Endodermal cell (in vitro differentiated cells): ENCODE results near the gene TLE5. TPM values are rescaled to one million over a fixed set of nuclear protein-coding genes. Genes with fewer than 3 reads are reported as not detected.
A peak's percentile ranks its signal among the peaks of the same experiment; 100 is the strongest.

Experiments
- DNase-seq: peaks from one replicate; pipeline ENCODE4 v3.0.0-alpha.2; 2017
- H3K27ac ChIP-seq: 2 replicates; pipeline ENCODE4 v1.5.1; 2013; ENCODE audit warnings: mild to moderate bottlenecking, low read depth, low read length, moderate library complexity
- H3K27me3 ChIP-seq: 2 replicates; pipeline ENCODE4 v1.6.1; 2013; ENCODE audit warnings: mild to moderate bottlenecking, low read length, moderate library complexity; ENCODE audit not compliant: insufficient read depth, control insufficient read depth, poor library complexity, severe bottlenecking
- H3K36me3 ChIP-seq: 2 replicates; pipeline ENCODE4 v1.7.0; 2013; ENCODE audit warnings: mild to moderate bottlenecking, low read length, moderate library complexity; ENCODE audit not compliant: control insufficient read depth, insufficient read depth
- H3K4me1 ChIP-seq: one replicate; pipeline ENCODE4 v1.7.0; 2013; ENCODE audit warnings: low read length; ENCODE audit not compliant: control insufficient read depth, insufficient read depth
- H3K4me3 ChIP-seq: 2 replicates; pipeline ENCODE4 v1.5.1; 2013; ENCODE audit warnings: mild to moderate bottlenecking, low read length, moderate library complexity
- H3K9ac ChIP-seq: 2 replicates; pipeline ENCODE4 v1.6.1; 2013; ENCODE audit warnings: mild to moderate bottlenecking, low read length, moderate library complexity; ENCODE audit not compliant: poor library complexity, severe bottlenecking; ENCODE audit errors: extremely low read depth
- H3K9me3 ChIP-seq: 2 replicates; pipeline ENCODE4 v1.6.1; 2013; ENCODE audit warnings: mild to moderate bottlenecking, low read length, moderate library complexity; ENCODE audit not compliant: control insufficient read depth
- H3K27ac Mint-ChIP-seq: 2 replicates; pipeline ENCODE4 v1.8.0; 2020; ENCODE audit warnings: mixed read lengths
- H3K27me3 Mint-ChIP-seq: 2 replicates; pipeline ENCODE4 v1.8.0; 2021; ENCODE audit warnings: mild to moderate bottlenecking, mixed read lengths; ENCODE audit not compliant: insufficient read depth
- H3K36me3 Mint-ChIP-seq: 2 replicates; pipeline ENCODE4 v1.8.0; 2020; ENCODE audit warnings: low read depth, mixed read lengths
- H3K4me1 Mint-ChIP-seq: 2 replicates; pipeline ENCODE4 v1.8.0; 2020; ENCODE audit warnings: mixed read lengths
- H3K4me3 Mint-ChIP-seq: 2 replicates; pipeline ENCODE4 v1.8.0; 2020; ENCODE audit warnings: mild to moderate bottlenecking, moderate library complexity, mixed read lengths
- H3K9me3 Mint-ChIP-seq: 2 replicates; pipeline ENCODE4 v1.8.0; 2020; ENCODE audit warnings: mild to moderate bottlenecking, mixed read lengths
- CTCF ChIP-seq: fragments of 200-600 bp; sonication (generic); conservative IDR thresholded peaks from 2 replicates; pipeline ENCODE4 v1.5.0; 2021; ENCODE audit warnings: antibody characterized with exemption, mild to moderate bottlenecking
- WGBS, 2 experiments: methylation state at CpG; one replicate each; pipeline versions ENCODE4 v1.1.5 to v1.1.7; 2013; ENCODE audit warnings: missing lambda C conversion rate in 2 of 2, mixed read lengths in 1 of 2; ENCODE audit not compliant: insufficient coverage in 1 of 2, insufficient read length in 1 of 2; 5-methylcytosine and 5-hydroxymethylcytosine counted together
- total RNA-seq, 2 donors: library from RNA; stranded (reverse); fragmentation: NEBNext Ultra II Directional in 1 of 2; extraction: Animal tissue kit (Norgen Biotek cat#: 25700) in 1 of 2; gene quantifications; 2 replicates in 1 of 2; 3 replicates in 1 of 2; pipeline ENCODE4 v1.2.1, GENCODE V29; 2021

The TLE5 gene
- total RNA-seq, 2 donors from 2014 or later, result 488 to 575 TPM

GRCh38 chr19:3056417-3057088 is 5.7 kb downstream of the TLE5 start:
- Mint-ChIP-seq H3K4me1 (peaks cover 32% of the 10 kb centered on the region), H3K36me3 (peaks cover 55% of the 10 kb centered on the region), H3K27ac (peak overlapping the region; percentile 86), H3K4me3 (no peak overlapping the region), H3K9me3 (no peaks in the 10 kb centered on the region), H3K27me3 (no peaks in the 10 kb centered on the region)
- Histone ChIP-seq H3K9ac (peak overlapping the region; percentile 59), H3K36me3 (peaks cover 66% of the 10 kb centered on the region), H3K9me3 (no peaks in the 10 kb centered on the region), H3K27me3 (no peaks in the 10 kb centered on the region), H3K27ac (peak overlapping the region; percentile 55), H3K4me1 (peaks cover 13% of the 10 kb centered on the region), H3K4me3 (peak overlapping the region; percentile 64)
- peak; percentile 86 for DNase-seq
- no peak for TF ChIP-seq CTCF
- 23 to 33% methylated on average over 4 to 10 of the region's 10 CpGs for WGBS, 2 experiments

GRCh38 chr19:3055741-3056416 is 6.4 kb downstream of the TLE5 start:
- Mint-ChIP-seq H3K27me3 (no peaks in the 10 kb centered on the region), H3K4me3 (no peak overlapping the region), H3K27ac (no peak overlapping the region), H3K9me3 (no peaks in the 10 kb centered on the region), H3K36me3 (peaks cover 53% of the 10 kb centered on the region), H3K4me1 (peaks cover 30% of the 10 kb centered on the region)
- 44 to 72% methylated on average over 7 to 31 of the region's 31 CpGs for WGBS, 2 experiments
- Histone ChIP-seq H3K4me3 (no peak overlapping the region), H3K27ac (no peak overlapping the region), H3K9me3 (no peaks in the 10 kb centered on the region), H3K36me3 (peaks cover 64% of the 10 kb centered on the region), H3K27me3 (no peaks in the 10 kb centered on the region), H3K4me1 (peaks cover 13% of the 10 kb centered on the region), H3K9ac (peak overlapping the region; percentile 38)
- peak; percentile 80 for DNase-seq
- TF ChIP-seq CTCF, result no peak

- H3K27me3 Mint-ChIP-seq, result peaks cover 1% of the 10 kb centered on the region
- no peaks in the 10 kb centered on the region for H3K9me3 Mint-ChIP-seq
- 89 to 91% methylated on average over 5 to 19 of the region's 20 CpGs for WGBS, 2 experiments
- Histone ChIP-seq H3K4me1 (peaks cover 13% of the 10 kb centered on the region), H3K9me3 (no peaks in the 10 kb centered on the region), H3K36me3 (peaks cover 57% of the 10 kb centered on the region), H3K27ac (no peak overlapping the region), H3K9ac (no peak overlapping the region), H3K4me3 (no peak overlapping the region), H3K27me3 (no peaks in the 10 kb centered on the region)
- TF ChIP-seq CTCF, result no peak
- no peak overlapping the region for H3K4me3 Mint-ChIP-seq
- DNase-seq, result no peak
- peaks cover 27% of the 10 kb centered on the region for H3K4me1 Mint-ChIP-seq
- H3K36me3 Mint-ChIP-seq, result peaks cover 48% of the 10 kb centered on the region
- H3K27ac Mint-ChIP-seq, result peak overlapping the region; percentile 87
Observed at GRCh38 chr19:3054972-3055740, 7.1 kb downstream of the TLE5 start.
